HEK293T (cell line): ENCODE measurements around the gene MFSD2A.

ENCODE experiments used
- CTCF ChIA-PET: fragments of 350-600 bp; formaldehyde crosslinking; extraction: SDS; loops from one replicate; lab custom pipeline; 2021; ENCODE audit warnings: antibody characterized with exemption, inconsistent platforms; lab: Yijun Ruan, JAX
- POLR2A ChIA-PET: fragments of 350-600 bp; formaldehyde crosslinking; extraction: SDS; loops from one replicate; lab custom pipeline; 2020; ENCODE audit warnings: antibody characterized with exemption, inconsistent platforms; lab: Yijun Ruan, JAX
- DNase-seq: peaks from one replicate; pipeline ENCODE4 v3.0.0; 2012; ENCODE audit warnings: mixed read lengths; ENCODE audit errors: extremely low spot score
- ARNT ChIP-seq: fragments of 450-650 bp; IDR thresholded peaks from 2 replicates; pipeline ENCODE4 v1.6.1; 2017; ENCODE audit warnings: mild to moderate bottlenecking
- BHLHE40 ChIP-seq: fragments of 450-650 bp; IDR thresholded peaks from 2 replicates; pipeline ENCODE4 v1.6.1; 2016; ENCODE audit warnings: mild to moderate bottlenecking, moderate library complexity, borderline replicate concordance
- CTBP1 ChIP-seq: fragments of 450-650 bp; IDR thresholded peaks from 2 replicates; pipeline ENCODE4 v1.6.1; 2016; ENCODE audit warnings: borderline replicate concordance
- ELF4 ChIP-seq: fragments of 450-650 bp; IDR thresholded peaks from 2 replicates; pipeline ENCODE4 v1.6.1; 2017; ENCODE audit warnings: antibody characterized with exemption
- FOXA1 ChIP-seq: fragments of 450-650 bp; IDR thresholded peaks from 2 replicates; pipeline ENCODE4 v1.6.1; 2016; ENCODE audit warnings: mild to moderate bottlenecking
- FOXK2 ChIP-seq: fragments of 450-650 bp; IDR thresholded peaks from 2 replicates; pipeline ENCODE4 v1.6.1; 2016; ENCODE audit warnings: mild to moderate bottlenecking
- FOXM1 ChIP-seq: fragments of 450-650 bp; IDR thresholded peaks from 2 replicates; pipeline ENCODE4 v1.6.1; 2017; ENCODE audit warnings: mild to moderate bottlenecking, borderline replicate concordance
- HDGF ChIP-seq: fragments of 450-650 bp; IDR thresholded peaks from 2 replicates; pipeline ENCODE4 v1.6.1; 2017; ENCODE audit warnings: antibody characterized with exemption, borderline replicate concordance
- L3MBTL2 ChIP-seq: fragments of 450-650 bp; conservative IDR thresholded peaks from 2 replicates; pipeline ENCODE4 v1.6.1; 2016; ENCODE audit warnings: mild to moderate bottlenecking
- LEF1 ChIP-seq: fragments of 450-650 bp; IDR thresholded peaks from 2 replicates; pipeline ENCODE4 v1.6.1; 2017; ENCODE audit warnings: mild to moderate bottlenecking, borderline replicate concordance
- NFRKB ChIP-seq: fragments of 450-650 bp; IDR thresholded peaks from 2 replicates; pipeline ENCODE4 v1.6.1; 2016; ENCODE audit warnings: mild to moderate bottlenecking, moderate library complexity
- PKNOX1 ChIP-seq: fragments of 450-650 bp; IDR thresholded peaks from 2 replicates; pipeline ENCODE4 v1.6.1; 2016
- SP1 ChIP-seq: fragments of 450-650 bp; IDR thresholded peaks from 2 replicates; pipeline ENCODE4 v1.6.1; 2017
- SUZ12 ChIP-seq: fragments of 450-650 bp; IDR thresholded peaks from 2 replicates; pipeline ENCODE4 v1.6.1; 2016; ENCODE audit warnings: mild to moderate bottlenecking
- TARDBP ChIP-seq: fragments of 450-650 bp; IDR thresholded peaks from 2 replicates; pipeline ENCODE4 v1.6.1; 2016
- ZNF384 ChIP-seq: fragments of 450-650 bp; IDR thresholded peaks from 2 replicates; pipeline ENCODE4 v1.6.1; 2016

Gene MFSD2A

GRCh38 chr1:39955547-39956539 is 898 bp downstream of the MFSD2A start:
- ChIA-PET POLR2A (interaction anchor here (0.8 to 1.7 kb wide), 6 partner anchors 13 to 217 kb away, joined by 3 to 6 read pairs (median 4); partner anchors contain the start of gene PPIE), CTCF (interaction anchor here (0.7 to 1.8 kb wide), 7 partner anchors 18 to 166 kb away, joined by 3 to 15 read pairs (median 5); partner anchors contain the start of gene MYCL)
- TF ChIP-seq SUZ12: no peak
- peak; percentile 43; the same call in 1 of the 2 replicates for TF ChIP-seq L3MBTL2
- DNase-seq: peak; percentile 45

- DNase-seq: no peak
- ChIA-PET CTCF (no interaction called here), POLR2A (no interaction called here)
- TF ChIP-seq HDGF (no peak), FOXA1 (no peak), CTBP1 (no peak), LEF1 (no peak), BHLHE40 (no peak), FOXM1 (no peak), ZNF384 (no peak), FOXK2 (no peak), SP1 (no peak), PKNOX1 (no peak), TARDBP (no peak), L3MBTL2 (no peak)
Observed at GRCh38 chr1:39957299-39958015, 2.5 kb downstream of the MFSD2A start.

GRCh38 chr1:39958403-39959200 is 3.7 kb downstream of the MFSD2A start:
- no peak for TF ChIP-seq PKNOX1
- no peak for TF ChIP-seq L3MBTL2
- no peak for TF ChIP-seq HDGF
- TF ChIP-seq FOXA1: no peak
- TF ChIP-seq SUZ12: no peak
- no peak for TF ChIP-seq NFRKB
- TF ChIP-seq ZNF384: no peak
- no peak for TF ChIP-seq CTBP1
- TF ChIP-seq ELF4: no peak
- TF ChIP-seq BHLHE40: no peak
- no peak for TF ChIP-seq ARNT
- no peak for TF ChIP-seq TARDBP
- no peak for TF ChIP-seq FOXM1
- TF ChIP-seq FOXK2: no peak
- TF ChIP-seq LEF1: no peak
- CTCF ChIA-PET: no interaction called here
- no peak for DNase-seq
- POLR2A ChIA-PET: no interaction called here

- POLR2A ChIA-PET: interaction anchor here (0.6 kb wide), 1 partner anchor 14 kb away, joined by 3 read pairs; no protein-coding TSS in a partner anchor
- CTCF ChIA-PET: no interaction called here
Observed at GRCh38 chr1:39959651-39960333, 4.8 kb downstream of the MFSD2A start.

More at GRCh38 chr1:39959651-39960333, 4.8 kb downstream of the MFSD2A start:
- no peak for DNase-seq
- no peak for TF ChIP-seq FOXM1
- no peak for TF ChIP-seq SP1
- TF ChIP-seq L3MBTL2: no peak
- TF ChIP-seq SUZ12: no peak
- no peak for TF ChIP-seq CTBP1
- TF ChIP-seq LEF1: no peak
- TF ChIP-seq TARDBP: no peak
- TF ChIP-seq FOXA1: no peak
- TF ChIP-seq PKNOX1: no peak
- TF ChIP-seq HDGF: no peak
- TF ChIP-seq ELF4: no peak
- no peak for TF ChIP-seq NFRKB
